Upper lobe of left lung (tissue), 6 donors: Measurements from ENCODE around the gene CLCA2. TPM values are rescaled to one million over a fixed set of nuclear protein-coding genes. Genes with fewer than 3 reads are reported as not detected.

ENCODE experiments used
- ATAC-seq, 2 donors: fragments of 200-7000 bp; cut with Tn5 transposase; one replicate each; pipeline ENCODE4 v1.9.1; 2022; ENCODE audit warnings: mild to moderate bottlenecking in 2 of 2, moderate library complexity in 2 of 2; ENCODE audit not compliant: low FRiP score in 2 of 2
- DNase-seq, 2 donors: peaks; one replicate each; pipeline ENCODE4 v3.0.0-alpha.2; 2019 to 2020
- H3K27ac ChIP-seq, 4 donors: fragments of 200-600 bp; sonication (generic); one replicate each; pipeline ENCODE4 v1.5.1; 2016 to 2019
- H3K27me3 ChIP-seq, 4 donors: fragments of 200-600 bp; sonication (generic); one replicate each; pipeline ENCODE4 v1.5.1; 2017 to 2019
- H3K36me3 ChIP-seq, 4 donors: fragments of 200-600 bp; sonication (generic); one replicate each; pipeline ENCODE4 v1.5.1; 2016 to 2019
- H3K4me1 ChIP-seq, 4 donors: fragments of 200-600 bp; sonication (generic); one replicate each; pipeline ENCODE4 v1.5.1; 2018 to 2019
- H3K4me3 ChIP-seq, 4 donors: fragments of 200-600 bp; sonication (generic); one replicate each; pipeline ENCODE4 v1.5.1; 2017 to 2019; ENCODE audit warnings: mild to moderate bottlenecking in 2 of 4, moderate library complexity in 1 of 4
- H3K9me3 ChIP-seq, 4 donors: fragments of 200-600 bp; sonication (generic); one replicate each; pipeline ENCODE4 v1.5.1; 2018 to 2019
- EP300 ChIP-seq, 4 donors: sonication (generic); formaldehyde crosslinking; IDR thresholded peaks; one replicate each; pipeline ENCODE4 v1.5.1; 2017; ENCODE audit warnings: antibody characterized with exemption in 4 of 4, control low read depth in 2 of 4
- POLR2A ChIP-seq, 4 donors: fragments of 450-650 bp; IDR thresholded peaks; one replicate each; pipeline ENCODE4 v1.5.1; 2016 to 2017; ENCODE audit warnings: antibody characterized with exemption in 4 of 4, mild to moderate bottlenecking in 2 of 4
- POLR2AphosphoS5 ChIP-seq, 2 donors: sonication (generic); formaldehyde crosslinking; IDR thresholded peaks; one replicate each; pipeline ENCODE4 v1.5.1; 2017; ENCODE audit warnings: antibody characterized with exemption in 2 of 2
- WGBS, 2 donors: methylation state at CpG; one replicate each; pipeline ENCODE4 v1.1.5; 2017 to 2018; 5-methylcytosine and 5-hydroxymethylcytosine counted together
- total RNA-seq, 6 donors: library from RNA; depleted of rRNA in 4 of 6; stranded (reverse); fragments of >200 nt in 4 of 6; gene quantifications; one replicate each; pipeline versions ENCODE4 v1.1.0 to v1.2.1, GENCODE V29; 2016 to 2021
- TF ChIP-seq, protein P1 (sequence below), 6 experiments: fragments of 450-650 bp in 4 of 6; fragments of 200-600 bp in 2 of 6; sonication (generic) in 2 of 6; IDR thresholded peaks; one replicate each; pipeline ENCODE4 v1.5.1; 2016 to 2019; ENCODE audit warnings: antibody characterized with exemption in 6 of 6
- donor health status: DM: no; HTN: no; CAD: no; lungs with moderate emphysema.
- donor health status: DM: no; HTN: yes; CAD: no; lungs with severe emphysema.

Gene CLCA2
- total RNA-seq, 6 donors from 2014 or later: 0.57 to 5.3 (median 0.61) TPM; not detected in 3

- Histone ChIP-seq H3K9me3 (no peaks in the 10 kb centered on the region), H3K36me3 (no peaks in the 10 kb centered on the region), H3K4me1 (peaks cover 0 to 36% (median 12%) of the 10 kb centered on the region in 4 donors), H3K27ac (peak overlapping the region; percentile 39 to 81 (median 57)), H3K27me3 (no peaks in the 10 kb centered on the region), H3K4me3 (peak overlapping the region in 3 of 4 donors; percentile 13 to 46 (median 34))
- TF ChIP-seq EP300 (IDR thresholded peaks at IDR 0.05) (no peak), POLR2A (IDR thresholded peaks at IDR 0.05) (no peak), POLR2AphosphoS5 (IDR thresholded peaks at IDR 0.05) (no peak)
- TF ChIP-seq, protein P1, sequence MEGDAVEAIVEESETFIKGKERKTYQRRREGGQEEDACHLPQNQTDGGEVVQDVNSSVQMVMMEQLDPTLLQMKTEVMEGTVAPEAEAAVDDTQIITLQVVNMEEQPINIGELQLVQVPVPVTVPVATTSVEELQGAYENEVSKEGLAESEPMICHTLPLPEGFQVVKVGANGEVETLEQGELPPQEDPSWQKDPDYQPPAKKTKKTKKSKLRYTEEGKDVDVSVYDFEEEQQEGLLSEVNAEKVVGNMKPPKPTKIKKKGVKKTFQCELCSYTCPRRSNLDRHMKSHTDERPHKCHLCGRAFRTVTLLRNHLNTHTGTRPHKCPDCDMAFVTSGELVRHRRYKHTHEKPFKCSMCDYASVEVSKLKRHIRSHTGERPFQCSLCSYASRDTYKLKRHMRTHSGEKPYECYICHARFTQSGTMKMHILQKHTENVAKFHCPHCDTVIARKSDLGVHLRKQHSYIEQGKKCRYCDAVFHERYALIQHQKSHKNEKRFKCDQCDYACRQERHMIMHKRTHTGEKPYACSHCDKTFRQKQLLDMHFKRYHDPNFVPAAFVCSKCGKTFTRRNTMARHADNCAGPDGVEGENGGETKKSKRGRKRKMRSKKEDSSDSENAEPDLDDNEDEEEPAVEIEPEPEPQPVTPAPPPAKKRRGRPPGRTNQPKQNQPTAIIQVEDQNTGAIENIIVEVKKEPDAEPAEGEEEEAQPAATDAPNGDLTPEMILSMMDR (IDR thresholded peaks at IDR 0.05): no peak
- 36 to 44% methylated on average over 16 to 18 of the region's 18 CpGs for WGBS, 2 donors
- DNase-seq (peak; percentile 43 to 86), ATAC-seq (peak; percentile 25 to 38)
Measured at GRCh38 chr1:86503406-86504136, 79.6 kb downstream of the CLCA2 start.

DNA sequence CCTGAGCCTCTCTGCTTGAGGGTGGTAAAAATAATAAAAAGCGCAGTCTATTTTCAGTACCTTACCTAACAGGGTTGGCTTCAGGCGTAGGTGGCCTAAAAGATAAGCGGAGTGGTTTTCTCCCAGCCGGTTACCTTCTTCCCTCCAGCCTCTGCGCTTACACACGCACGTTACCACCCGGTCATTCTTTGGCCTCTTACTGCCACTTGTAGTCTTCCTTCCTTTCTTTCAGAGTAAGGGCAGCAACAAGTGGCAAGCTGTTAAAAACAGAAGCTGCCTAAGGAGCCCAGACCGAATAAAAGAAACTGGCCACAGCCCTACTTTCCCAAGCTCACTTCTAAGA is 80.1 kb downstream of the CLCA2 start:
- peak in 1 of 2 donors; percentile 65 for DNase-seq
- Histone ChIP-seq H3K4me3 (peak overlapping the region in 3 of 4 donors; percentile 13 to 46 (median 34)), H3K4me1 (peaks cover 0 to 36% (median 12%) of the 10 kb centered on the region in 4 donors), H3K27ac (peak overlapping the region; percentile 39 to 81 (median 57)), H3K27me3 (no peaks in the 10 kb centered on the region), H3K9me3 (no peaks in the 10 kb centered on the region), H3K36me3 (no peaks in the 10 kb centered on the region)
- WGBS, 2 donors: 38 to 49% methylated on average over 9 of the region's 9 CpGs
- peak; percentile 16 to 74 for ATAC-seq
- no peak for TF ChIP-seq POLR2A (IDR thresholded peaks at IDR 0.05)
- no peak for TF ChIP-seq POLR2AphosphoS5 (IDR thresholded peaks at IDR 0.05)
- TF ChIP-seq, protein P1 (IDR thresholded peaks at IDR 0.05): no peak
- peak in 1 of 4 donors; percentile 35 for TF ChIP-seq EP300 (IDR thresholded peaks at IDR 0.05)

DNA sequence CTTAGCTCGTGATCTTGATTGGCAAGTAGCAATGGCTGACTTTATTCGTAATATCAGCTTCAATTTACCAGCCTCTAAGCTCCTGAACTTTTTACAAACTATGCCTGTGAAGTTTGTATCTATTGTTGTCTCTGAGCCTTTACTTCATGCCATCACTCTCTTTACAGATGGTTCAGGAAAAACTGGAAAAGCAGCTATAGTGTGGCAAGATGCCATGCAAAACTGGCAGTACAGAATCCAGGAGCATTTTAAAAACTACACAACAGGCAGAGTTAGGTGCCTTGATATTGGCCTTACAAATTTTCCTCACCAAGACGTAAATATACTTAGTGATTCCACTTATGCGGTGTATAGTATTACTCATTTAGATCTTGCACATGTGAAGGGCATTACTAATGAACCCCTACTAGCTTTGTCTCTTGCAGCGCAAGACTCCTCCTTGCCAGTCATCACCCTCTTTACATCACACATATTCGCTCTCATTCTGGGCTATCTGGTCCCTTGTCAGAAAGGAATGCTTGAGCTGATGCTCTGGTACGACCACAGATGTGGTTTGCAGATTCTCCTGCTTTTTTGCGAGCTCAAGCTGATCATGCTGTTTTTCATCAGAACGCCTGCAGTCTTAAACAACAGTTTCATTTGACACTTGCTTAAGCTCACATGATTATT is 81.1 kb downstream of the CLCA2 start:
- WGBS, 2 donors: 88 to 89% methylated on average over 9 of the region's 9 CpGs
- ATAC-seq (no peak), DNase-seq (no peak)
- no peaks in the 10 kb centered on the region for H3K9me3 ChIP-seq
- no peak overlapping the region for H3K4me3 ChIP-seq
- no peak overlapping the region for H3K27ac ChIP-seq
- peaks cover 0 to 36% (median 12%) of the 10 kb centered on the region in 4 donors for H3K4me1 ChIP-seq
- no peaks in the 10 kb centered on the region for H3K36me3 ChIP-seq
- no peaks in the 10 kb centered on the region for H3K27me3 ChIP-seq
- TF ChIP-seq EP300 (IDR thresholded peaks at IDR 0.05) (no peak), POLR2A (IDR thresholded peaks at IDR 0.05) (no peak), POLR2AphosphoS5 (IDR thresholded peaks at IDR 0.05) (no peak)
- TF ChIP-seq, protein P1 (IDR thresholded peaks at IDR 0.05): no peak

GRCh38 chr1:86505564-86505902 is 81.6 kb downstream of the CLCA2 start:
- Histone ChIP-seq H3K4me3 (no peak overlapping the region), H3K27me3 (no peaks in the 10 kb centered on the region), H3K27ac (no peak overlapping the region), H3K36me3 (no peaks in the 10 kb centered on the region), H3K9me3 (no peaks in the 10 kb centered on the region), H3K4me1 (peaks cover 0 to 36% (median 12%) of the 10 kb centered on the region in 4 donors)
- WGBS, 2 donors: 77 to 88% methylated on average over 4 of the region's 4 CpGs
- no peak for DNase-seq
- ATAC-seq: no peak
- TF ChIP-seq POLR2AphosphoS5 (IDR thresholded peaks at IDR 0.05): no peak
- TF ChIP-seq EP300 (IDR thresholded peaks at IDR 0.05): no peak
- no peak for TF ChIP-seq POLR2A (IDR thresholded peaks at IDR 0.05)
- TF ChIP-seq, protein P1 (IDR thresholded peaks at IDR 0.05): no peak

Other genes with a start within 250 kb of the CLCA2 start
- 100 to 1,000 TPM in 2 of 6 donors, 10 to 100 TPM in 4; 22.2 to 179 (median 34.0) TPM for gene ODF2L, start 27.8 kb upstream of the CLCA2 start, total RNA-seq
- under 1 TPM in 2 of 6 donors, not detected in 4; 0.11 to 0.27 TPM for gene CLCA1, start 44.8 kb downstream of the CLCA2 start, total RNA-seq
- 1 to 10 TPM in 1 of 6 donors, not detected in 5; 1.0 TPM for gene CLCA4, start 122.9 kb downstream of the CLCA2 start, total RNA-seq